GM18511 (cell line): Measurements from ENCODE around the gene SUPT4H1.
"Not testable (repeated sequence)": the region's sequence is repeated elsewhere in the genome, so short reads cannot be mapped to it uniquely, and the experiment has no call there.

Source experiments
- ATAC-seq: cut with Tn5 transposase; IDR thresholded peaks from one replicate; pipeline ENCODE4 v1.9.1; 2021; ENCODE audit warnings: mild to moderate bottlenecking, moderate library complexity; ENCODE audit not compliant: unreplicated experiment

The SUPT4H1 gene

DNA sequence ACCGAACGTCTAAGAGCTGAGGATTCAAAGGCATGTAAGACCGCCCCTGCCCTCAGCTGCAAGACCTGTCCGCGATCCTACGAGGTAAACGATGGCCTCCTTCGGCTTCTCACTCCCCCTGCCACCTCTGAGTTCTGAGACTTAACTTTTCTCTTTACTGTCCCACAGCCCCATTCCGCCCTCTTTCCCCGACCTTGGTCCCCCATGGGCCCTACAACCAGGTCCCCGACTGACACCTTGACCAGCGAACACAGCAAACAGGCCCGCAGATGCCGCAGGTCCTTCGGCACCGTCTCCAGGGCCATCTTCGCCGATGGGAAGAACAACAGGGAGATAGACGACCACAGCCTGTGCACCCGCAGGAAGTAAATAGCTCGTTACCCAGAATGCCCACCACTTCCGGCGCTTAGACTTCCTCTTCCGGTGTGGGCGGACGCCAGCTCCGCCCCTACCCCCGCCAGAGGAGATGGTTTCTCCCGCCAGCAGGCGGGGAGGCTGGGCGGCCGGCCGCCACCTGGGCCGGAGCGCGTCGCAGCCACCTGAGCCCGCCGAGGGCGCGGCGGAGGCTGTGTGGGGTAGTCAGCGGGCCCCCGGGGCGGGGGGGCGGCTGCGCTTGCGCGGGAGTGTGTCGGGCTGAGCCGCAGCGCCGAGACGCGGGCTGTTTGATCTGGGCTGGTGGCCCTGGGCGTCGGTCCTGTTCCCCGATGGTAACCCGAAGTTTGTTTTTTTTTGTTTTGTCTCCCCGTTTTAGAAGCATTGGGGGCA is at the start of gene SUPT4H1:
Gene SUPT4H1 (minus strand): TSS at position 371 of the 765 bp plus-strand sequence. CDS start 66 bp downstream, at position 305.
- ATAC-seq = peak; percentile 89

DNA sequence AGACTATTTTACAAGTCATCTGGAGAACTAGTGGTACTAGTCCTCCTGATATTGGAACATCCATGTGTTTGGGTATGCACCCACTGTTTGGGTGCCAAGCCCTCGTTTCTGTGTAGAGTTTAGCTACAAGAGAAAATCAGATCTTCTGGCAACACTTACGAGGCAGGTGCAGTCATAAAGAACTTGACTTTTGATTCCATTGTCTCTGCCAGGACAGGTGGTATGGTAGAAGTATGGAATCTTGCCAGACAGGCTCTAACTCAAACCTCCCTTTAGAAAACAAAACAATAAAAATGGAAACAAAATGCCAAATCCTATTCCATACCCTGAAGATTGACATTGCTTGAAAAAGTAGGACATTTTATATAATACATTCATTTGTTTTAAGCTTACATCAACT is 49.3 kb upstream of the SUPT4H1 start:
- ATAC-seq = no peak

GRCh38 chr17:58400826-58401225 is 48.8 kb upstream of the SUPT4H1 start:
- ATAC-seq = no peak

DNA sequence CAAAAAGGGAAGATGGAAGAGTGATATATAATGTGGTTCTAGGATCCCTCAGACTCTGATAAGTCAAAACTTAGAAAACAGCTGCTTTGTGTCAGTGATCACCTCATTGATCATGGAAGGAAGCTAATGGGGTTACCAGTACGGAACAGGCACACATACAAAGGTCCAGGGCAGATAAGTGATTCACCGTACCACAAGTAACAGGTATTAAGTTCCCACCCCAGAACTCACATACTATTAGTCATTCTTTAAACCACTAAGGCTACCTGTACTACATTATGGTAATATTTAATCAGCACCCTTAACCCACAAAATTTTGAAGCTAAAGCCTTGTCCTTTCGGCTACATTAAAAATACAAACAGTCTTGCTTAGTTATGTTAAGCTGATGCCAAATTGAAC is 48.0 kb upstream of the SUPT4H1 start:
- ATAC-seq = no peak

DNA sequence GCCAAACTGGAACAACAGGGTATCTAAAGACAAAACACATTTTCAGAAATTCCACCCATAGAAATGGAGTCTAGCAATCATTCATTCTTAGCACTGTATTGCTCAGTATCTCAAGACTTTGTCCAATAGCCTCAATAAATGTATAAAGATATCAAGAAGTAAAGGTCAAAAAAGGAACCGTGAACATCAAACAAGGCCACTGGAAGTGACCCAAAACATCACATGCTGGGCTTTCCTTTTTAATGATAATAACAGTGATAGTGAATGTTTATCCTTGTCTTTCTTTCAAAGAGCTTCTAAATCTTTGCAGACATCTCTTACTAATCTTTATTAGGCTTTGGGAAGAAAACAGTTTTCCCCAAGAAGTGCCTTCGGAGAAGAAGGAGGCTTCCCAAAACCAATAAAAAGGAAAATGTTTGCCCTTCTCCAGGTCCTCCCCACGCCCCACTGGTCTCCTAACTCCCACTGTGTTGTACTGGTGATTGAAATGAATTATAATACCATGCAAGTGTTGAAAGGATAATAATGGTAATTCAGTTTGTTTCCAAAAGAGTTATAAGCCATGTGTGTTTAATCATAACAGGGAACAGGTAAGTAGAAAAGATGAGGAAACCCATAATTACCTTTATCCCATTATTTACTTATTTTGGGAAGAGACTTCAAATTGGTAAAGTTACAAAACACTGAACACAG is 46.7 kb upstream of the SUPT4H1 start:
- no peak for ATAC-seq

DNA sequence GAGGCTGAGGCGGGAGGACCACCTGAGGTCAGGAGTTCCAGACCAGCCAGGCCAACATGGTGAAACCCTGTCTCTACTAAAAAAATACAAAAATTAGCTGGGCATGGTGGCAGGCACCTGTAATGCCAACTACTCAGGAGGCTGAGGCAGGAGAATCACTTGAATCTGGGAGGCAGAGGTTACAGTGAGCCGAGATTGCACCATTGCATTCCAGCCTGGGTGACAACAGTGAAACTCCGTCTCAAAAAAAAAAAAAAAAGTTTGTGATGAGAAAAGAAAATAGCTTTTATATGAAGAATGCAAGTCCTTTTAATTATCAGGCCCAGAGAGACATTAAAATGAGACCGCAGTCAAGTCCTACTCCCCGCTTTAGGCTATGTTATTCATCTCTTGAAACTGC is 45.4 kb upstream of the SUPT4H1 start:
- ATAC-seq = not testable (repeated sequence)

GRCh38 chr17:58396173-58396572 is 44.2 kb upstream of the SUPT4H1 start:
- no peak for ATAC-seq

DNA sequence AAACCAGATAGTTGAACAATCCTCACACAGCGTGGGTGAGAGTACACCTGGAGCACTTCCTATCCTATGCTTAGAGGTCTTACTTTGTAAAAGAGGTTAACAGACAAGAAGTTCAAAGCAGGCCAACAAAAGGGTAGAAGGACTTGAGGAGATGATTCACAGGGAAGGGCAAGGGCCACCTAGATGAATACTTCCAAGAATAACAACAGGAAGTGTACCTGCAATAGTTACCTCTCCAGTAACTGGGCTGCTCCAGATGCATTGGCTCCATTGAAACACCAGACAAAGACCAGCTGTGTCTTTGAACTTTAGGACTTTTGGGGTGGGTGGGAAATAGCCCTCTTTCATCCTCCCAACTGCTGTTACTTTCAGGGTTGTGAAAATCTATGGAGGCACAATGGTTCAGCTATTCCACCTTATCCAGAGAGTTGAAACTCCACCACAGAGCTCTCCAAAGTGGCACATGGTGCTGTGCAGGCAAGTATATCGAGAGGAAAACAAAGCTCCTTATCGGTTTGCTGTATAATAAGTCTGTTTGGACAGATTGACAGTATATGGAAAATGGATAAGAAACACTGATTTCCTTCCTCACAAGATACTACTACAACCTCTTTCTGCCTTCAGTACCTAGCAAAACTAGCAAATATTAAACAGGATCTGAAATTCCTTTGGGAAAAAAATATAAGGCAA is 42.7 kb upstream of the SUPT4H1 start:
- ATAC-seq = no peak

GRCh38 chr17:58391302-58391984 is 39.4 kb upstream of the SUPT4H1 start:
- ATAC-seq = no peak

- ATAC-seq = no peak
Measured at GRCh38 chr17:58390884-58391283, 38.9 kb upstream of the SUPT4H1 start.

DNA sequence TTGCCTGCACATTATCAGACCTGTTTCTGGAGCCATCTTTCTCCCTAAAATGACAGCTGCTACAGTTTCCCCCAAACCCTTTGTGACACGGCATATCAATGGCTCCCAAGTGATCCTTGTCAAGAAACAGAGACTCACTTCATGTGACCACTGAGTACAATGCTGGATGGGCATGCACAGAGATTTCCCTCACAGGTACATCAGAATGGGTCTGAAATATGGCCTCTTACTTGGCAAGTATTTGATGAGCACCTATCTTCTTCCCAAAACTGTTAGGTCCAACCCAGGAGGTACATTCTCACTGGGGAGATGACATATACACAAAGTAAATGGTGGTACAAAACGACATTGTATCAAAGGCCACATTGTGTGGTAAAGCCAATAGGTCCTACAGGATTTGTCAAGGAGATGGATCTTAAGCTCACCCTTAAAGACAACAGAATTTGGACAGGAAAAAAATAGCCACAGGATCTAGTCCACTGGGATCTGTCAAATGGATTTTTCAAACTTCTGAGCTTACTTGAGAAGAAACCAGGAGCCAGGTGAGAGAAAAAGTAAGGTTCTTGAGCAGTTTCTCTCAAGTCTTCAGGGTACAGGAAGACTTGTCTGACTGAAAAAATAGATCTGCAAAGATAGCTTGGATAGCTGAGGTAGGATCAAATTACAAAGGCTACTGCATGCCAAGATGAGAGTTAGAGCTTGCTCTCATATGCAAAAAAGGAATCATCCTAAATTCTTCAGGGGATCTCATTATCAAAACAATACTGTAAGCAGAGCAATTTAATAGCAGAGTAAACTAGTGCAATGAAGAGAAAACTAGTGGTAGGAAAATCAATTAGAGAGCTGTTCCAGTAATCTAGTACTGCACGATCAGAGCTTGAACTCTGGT is 36.5 kb upstream of the SUPT4H1 start:
- ATAC-seq = no peak

DNA sequence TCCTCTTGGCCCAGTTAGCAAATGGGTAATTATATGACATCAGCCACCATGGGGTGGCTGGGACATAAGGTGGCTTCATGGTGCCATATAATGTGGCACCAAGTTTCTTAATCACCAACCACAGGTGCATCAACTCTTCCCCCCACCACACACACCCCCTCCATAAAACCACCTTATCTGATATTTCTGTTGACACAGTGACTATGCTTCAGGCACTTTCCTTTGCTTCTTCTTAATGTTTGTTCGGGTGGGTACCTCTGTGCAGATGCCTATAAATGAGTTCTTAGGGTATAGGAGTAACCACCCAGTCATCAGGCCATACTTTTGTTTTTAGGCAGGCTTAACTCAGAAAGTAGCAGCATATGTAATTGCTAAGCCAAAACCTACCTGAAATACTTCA is 35.8 kb upstream of the SUPT4H1 start:
- ATAC-seq = no peak

GRCh38 chr17:58386708-58387107 is 34.7 kb upstream of the SUPT4H1 start:
- ATAC-seq = no peak

DNA sequence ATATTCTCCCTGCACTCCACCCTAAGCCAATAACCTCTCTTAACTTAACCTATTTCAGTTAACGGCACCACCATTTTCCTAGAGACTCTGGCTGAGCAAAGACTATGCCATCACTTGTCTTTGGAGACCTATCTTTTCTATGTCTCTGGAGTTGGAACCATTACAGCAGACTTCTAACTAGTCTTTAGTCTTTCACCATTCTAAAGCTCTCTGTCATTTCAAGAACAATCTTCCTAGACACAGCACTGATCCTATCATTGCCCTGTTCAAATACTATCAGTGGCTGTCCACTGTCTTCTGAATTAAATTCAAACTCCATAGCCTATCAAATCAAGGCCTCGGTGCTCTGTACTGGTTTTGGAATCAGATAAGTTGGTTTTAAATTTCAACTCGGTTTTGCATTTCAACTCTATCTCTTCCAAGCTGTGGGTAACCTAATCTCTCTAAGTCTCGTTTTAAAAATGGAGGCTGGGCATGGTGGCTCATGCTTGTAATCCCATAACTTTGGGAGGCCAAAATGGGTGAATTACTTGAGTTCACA is 33.4 kb upstream of the SUPT4H1 start:
- no peak for ATAC-seq

DNA sequence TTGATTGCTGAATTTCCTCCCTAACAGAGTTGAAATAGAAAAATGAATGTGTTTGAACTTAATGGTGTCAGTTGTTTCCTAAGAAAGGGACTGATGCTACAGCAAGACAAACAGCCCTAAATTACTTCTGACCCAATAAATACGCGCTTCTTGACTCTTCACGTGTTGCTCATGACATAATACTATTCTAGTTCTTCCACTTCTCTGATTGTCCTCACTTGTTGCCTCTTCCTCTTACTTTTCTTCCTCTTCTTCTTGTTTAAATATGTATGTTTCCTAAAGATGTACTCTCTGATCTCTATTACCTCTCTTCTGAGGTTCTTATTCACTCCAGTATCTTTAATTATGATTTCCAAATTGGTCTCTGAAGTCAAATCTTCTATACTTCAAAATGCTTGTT is 32.9 kb upstream of the SUPT4H1 start:
- ATAC-seq = no peak

GRCh38 chr17:58383892-58384462 is 32.0 kb upstream of the SUPT4H1 start:
- no peak for ATAC-seq

DNA sequence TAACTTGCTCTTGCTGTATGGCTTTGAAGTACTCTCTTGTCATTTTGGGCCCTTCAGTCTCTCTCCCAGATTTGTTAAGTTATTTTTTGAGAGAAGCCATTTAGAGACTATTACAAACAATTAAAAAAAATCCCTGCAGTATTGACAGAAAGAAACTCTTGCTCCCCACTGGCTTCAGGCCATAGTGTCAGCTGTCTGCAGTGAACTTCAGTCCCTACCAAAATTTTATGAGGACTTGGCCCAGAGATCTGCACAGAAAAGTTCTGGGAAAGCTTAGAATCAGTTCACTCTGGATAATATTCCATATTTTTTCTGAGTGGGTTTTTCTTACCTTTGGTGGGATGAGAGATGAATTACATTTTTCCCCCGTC is 30.9 kb upstream of the SUPT4H1 start:
- ATAC-seq = no peak

DNA sequence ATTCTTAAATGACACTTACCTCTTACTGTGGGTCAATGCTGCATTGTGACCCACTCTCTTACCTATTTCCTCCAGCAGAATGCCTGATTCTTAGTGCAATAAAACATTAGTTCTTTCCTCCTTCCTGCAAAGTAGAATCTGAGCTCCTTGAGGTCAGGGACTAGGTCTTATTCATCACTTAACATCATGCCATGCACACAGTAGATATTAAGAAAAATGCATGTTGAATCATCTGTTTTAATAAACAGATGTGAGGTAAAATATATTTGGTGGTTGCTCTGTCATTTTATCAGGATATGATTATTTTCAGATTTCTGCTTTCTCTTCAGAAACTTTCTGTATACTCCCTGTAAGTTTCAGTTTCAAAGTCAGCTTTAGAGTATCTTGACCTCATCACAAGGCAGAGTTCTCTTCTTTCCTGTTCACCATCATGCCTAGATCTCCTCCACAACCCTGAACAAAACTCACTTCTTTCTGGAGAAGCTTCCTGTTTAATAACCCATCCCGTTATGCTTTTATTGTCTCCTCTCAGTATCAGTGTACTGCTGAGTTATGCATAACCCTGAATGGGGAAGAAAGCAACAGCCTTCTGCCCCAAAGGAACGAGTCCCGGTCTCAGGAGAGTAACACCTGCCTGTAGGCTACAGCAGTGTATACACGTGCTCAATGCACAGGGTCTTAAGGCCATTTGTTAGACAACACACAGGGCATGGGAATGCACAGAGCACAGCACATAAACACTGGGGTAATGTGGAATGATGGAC is 30.3 kb upstream of the SUPT4H1 start:
- ATAC-seq = peak; percentile 72
